Suprapubic skin (tissue), 4 donors: ENCODE measurements around the gene TRIM63. TPM values are rescaled to one million over a fixed set of nuclear protein-coding genes. Genes with fewer than 3 reads are reported as not detected.
A peak's percentile ranks its signal among the peaks of the same experiment; 100 is the strongest.

Experiments used
- DNase-seq, 2 donors: peaks; one replicate each; pipeline ENCODE4 v3.0.0-alpha.2; 2019; ENCODE audit warnings: low spot score in 2 of 2
- H3K27ac ChIP-seq: fragments of 200-600 bp; sonication (generic); one replicate; pipeline ENCODE4 v1.5.1; 2019
- H3K27me3 ChIP-seq: fragments of 200-600 bp; sonication (generic); one replicate; pipeline ENCODE4 v1.5.1; 2019
- H3K36me3 ChIP-seq: fragments of 200-600 bp; sonication (generic); one replicate; pipeline ENCODE4 v1.5.1; 2019
- H3K4me1 ChIP-seq: fragments of 200-600 bp; sonication (generic); one replicate; pipeline ENCODE4 v1.5.1; 2019
- H3K4me3 ChIP-seq: fragments of 200-600 bp; sonication (generic); one replicate; pipeline ENCODE4 v1.5.1; 2019; ENCODE audit warnings: mild to moderate bottlenecking
- H3K9me3 ChIP-seq: fragments of 200-600 bp; sonication (generic); one replicate; pipeline ENCODE4 v1.5.1; 2019
- CTCF ChIP-seq, 2 donors: fragments of 200-600 bp in 1 of 2; fragments of 450-650 bp in 1 of 2; sonication (generic) in 1 of 2; IDR thresholded peaks; one replicate each; pipeline ENCODE4 v1.5.1; 2016 to 2019; ENCODE audit warnings: antibody characterized with exemption in 2 of 2, mild to moderate bottlenecking in 1 of 2, moderate library complexity in 1 of 2
- EP300 ChIP-seq: sonication (generic); formaldehyde crosslinking; IDR thresholded peaks from one replicate; pipeline ENCODE4 v1.6.1; 2017; ENCODE audit warnings: antibody characterized with exemption
- POLR2A ChIP-seq, 2 donors: fragments of 450-650 bp; IDR thresholded peaks; one replicate each; pipeline ENCODE4 v1.6.1; 2017; ENCODE audit warnings: antibody characterized with exemption in 2 of 2, mild to moderate bottlenecking in 2 of 2, moderate library complexity in 2 of 2
- POLR2AphosphoS5 ChIP-seq, 3 donors: sonication (generic); formaldehyde crosslinking; IDR thresholded peaks; one replicate each; pipeline ENCODE4 v1.6.1; 2017; ENCODE audit warnings: antibody characterized with exemption in 3 of 3
- WGBS: methylation state at CpG from one replicate; pipeline ENCODE4 v1.1.5; 2018; 5-methylcytosine and 5-hydroxymethylcytosine counted together
- total RNA-seq, 4 donors: library from RNA; depleted of rRNA; stranded (reverse); fragments of >200 nt; gene quantifications; one replicate each; pipeline ENCODE4 v1.1.0, GENCODE V29; 2016

The TRIM63 gene
- total RNA-seq, 4 donors from 2014 or later, result 0.42 to 2.4 (median 1.5) TPM

- Histone ChIP-seq H3K27ac (no peak overlapping the region), H3K9me3 (no peaks in the 10 kb centered on the region), H3K27me3 (peaks cover 36% of the 10 kb centered on the region), H3K4me3 (no peak overlapping the region), H3K36me3 (no peaks in the 10 kb centered on the region), H3K4me1 (no peaks in the 10 kb centered on the region)
- WGBS, result 74% methylated on average over 1 of the region's 1 CpG
- no peak for TF ChIP-seq EP300
- DNase-seq, result no peak
These were observed 2.5 kb upstream of the TRIM63 start for GRCh38 chr1:26069941-26070295.

GRCh38 chr1:26066857-26067256, 573 bp downstream of the TRIM63 start:
- WGBS, result 77% methylated on average over 4 of the region's 4 CpGs
- Histone ChIP-seq H3K36me3 (no peaks in the 10 kb centered on the region), H3K4me3 (peak overlapping the region; percentile 17), H3K27me3 (peaks cover 26% of the 10 kb centered on the region), H3K4me1 (no peaks in the 10 kb centered on the region), H3K9me3 (no peaks in the 10 kb centered on the region), H3K27ac (no peak overlapping the region)
- no peak for DNase-seq
- no peak for TF ChIP-seq POLR2A (IDR thresholded peaks at IDR 0.05)
- TF ChIP-seq POLR2AphosphoS5 (IDR thresholded peaks at IDR 0.05), result no peak
- no peak for TF ChIP-seq CTCF (IDR thresholded peaks at IDR 0.05)
- no peak for TF ChIP-seq EP300

- 78% methylated on average over 15 of the region's 15 CpGs for WGBS
- H3K9me3 ChIP-seq, result no peaks in the 10 kb centered on the region
- H3K4me3 ChIP-seq, result peak overlapping the region; percentile 17
- TF ChIP-seq EP300 (no peak), CTCF (IDR thresholded peaks at IDR 0.05) (no peak)
- no peak overlapping the region for H3K27ac ChIP-seq
- peaks cover 22% of the 10 kb centered on the region for H3K27me3 ChIP-seq
- no peaks in the 10 kb centered on the region for H3K4me1 ChIP-seq
- DNase-seq, result no peak
- H3K36me3 ChIP-seq, result peaks cover under 1% of the 10 kb centered on the region
These were observed 1.3 kb downstream of the TRIM63 start for GRCh38 chr1:26066160-26066559.

GRCh38 chr1:26064553-26064952, 2.9 kb downstream of the TRIM63 start:
- H3K4me3 ChIP-seq, result no peak overlapping the region
- TF ChIP-seq POLR2AphosphoS5 (IDR thresholded peaks at IDR 0.05) (no peak), POLR2A (IDR thresholded peaks at IDR 0.05) (no peak), CTCF (IDR thresholded peaks at IDR 0.05) (no peak), EP300 (no peak)
- no peaks in the 10 kb centered on the region for H3K9me3 ChIP-seq
- H3K27me3 ChIP-seq, result peaks cover 17% of the 10 kb centered on the region
- no peak overlapping the region for H3K27ac ChIP-seq
- no peaks in the 10 kb centered on the region for H3K4me1 ChIP-seq
- WGBS, result 70% methylated on average over 3 of the region's 3 CpGs
- H3K36me3 ChIP-seq, result peaks cover 2% of the 10 kb centered on the region
- no peak for DNase-seq

GRCh38 chr1:26060832-26061574, 6.4 kb downstream of the TRIM63 start:
- 72% methylated on average over 5 of the region's 12 CpGs for WGBS
- peaks cover 4% of the 10 kb centered on the region for H3K27me3 ChIP-seq

GRCh38 chr1:26059906-26060305, 7.5 kb downstream of the TRIM63 start:
- no peaks in the 10 kb centered on the region for H3K9me3 ChIP-seq
- H3K4me1 ChIP-seq, result no peaks in the 10 kb centered on the region
- H3K27ac ChIP-seq, result no peak overlapping the region
- TF ChIP-seq CTCF (IDR thresholded peaks at IDR 0.05), result no peak
- TF ChIP-seq POLR2A (IDR thresholded peaks at IDR 0.05), result no peak
- TF ChIP-seq EP300, result no peak
- no peak for TF ChIP-seq POLR2AphosphoS5 (IDR thresholded peaks at IDR 0.05)
- 75% methylated on average over 7 of the region's 7 CpGs for WGBS
- peaks cover 2% of the 10 kb centered on the region for H3K36me3 ChIP-seq
- no peak overlapping the region for H3K4me3 ChIP-seq
- no peak for DNase-seq
- H3K27me3 ChIP-seq, result peaks cover 4% of the 10 kb centered on the region

More at GRCh38 chr1:26060832-26061574, 6.4 kb downstream of the TRIM63 start:
- no peak overlapping the region for H3K4me3 ChIP-seq
- H3K36me3 ChIP-seq, result peaks cover 2% of the 10 kb centered on the region
- no peaks in the 10 kb centered on the region for H3K9me3 ChIP-seq
- no peak for TF ChIP-seq EP300
- TF ChIP-seq POLR2A (IDR thresholded peaks at IDR 0.05), result no peak
- H3K4me1 ChIP-seq, result no peaks in the 10 kb centered on the region
- DNase-seq, result no peak
- no peak overlapping the region for H3K27ac ChIP-seq
